ENCODE measurements around the gene PLPPR3. TPM values are rescaled to one million over a fixed set of nuclear protein-coding genes. Genes with fewer than 3 reads are reported as not detected.

PLPPR3 gene
- total RNA-seq, 1 donor from 2014 or later, result 46.3 TPM

DNA sequence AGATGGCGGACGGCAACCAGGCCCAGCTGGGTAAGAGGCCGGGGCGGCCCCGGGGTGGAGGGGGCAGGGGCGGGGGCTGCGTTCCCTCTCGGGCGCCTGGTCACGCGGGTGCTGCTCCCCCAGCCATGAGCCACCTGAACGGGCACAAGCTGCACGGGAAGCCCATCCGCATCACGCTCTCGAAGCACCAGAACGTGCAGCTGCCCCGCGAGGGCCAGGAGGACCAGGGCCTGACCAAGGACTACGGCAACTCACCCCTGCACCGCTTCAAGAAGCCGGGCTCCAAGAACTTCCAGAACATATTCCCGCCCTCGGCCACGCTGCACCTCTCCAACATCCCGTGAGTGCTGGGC, 13.4 kb downstream of the PLPPR3 start:
- no peak for DNase-seq (ENCODE audit: low read depth, low spot score)

DNA sequence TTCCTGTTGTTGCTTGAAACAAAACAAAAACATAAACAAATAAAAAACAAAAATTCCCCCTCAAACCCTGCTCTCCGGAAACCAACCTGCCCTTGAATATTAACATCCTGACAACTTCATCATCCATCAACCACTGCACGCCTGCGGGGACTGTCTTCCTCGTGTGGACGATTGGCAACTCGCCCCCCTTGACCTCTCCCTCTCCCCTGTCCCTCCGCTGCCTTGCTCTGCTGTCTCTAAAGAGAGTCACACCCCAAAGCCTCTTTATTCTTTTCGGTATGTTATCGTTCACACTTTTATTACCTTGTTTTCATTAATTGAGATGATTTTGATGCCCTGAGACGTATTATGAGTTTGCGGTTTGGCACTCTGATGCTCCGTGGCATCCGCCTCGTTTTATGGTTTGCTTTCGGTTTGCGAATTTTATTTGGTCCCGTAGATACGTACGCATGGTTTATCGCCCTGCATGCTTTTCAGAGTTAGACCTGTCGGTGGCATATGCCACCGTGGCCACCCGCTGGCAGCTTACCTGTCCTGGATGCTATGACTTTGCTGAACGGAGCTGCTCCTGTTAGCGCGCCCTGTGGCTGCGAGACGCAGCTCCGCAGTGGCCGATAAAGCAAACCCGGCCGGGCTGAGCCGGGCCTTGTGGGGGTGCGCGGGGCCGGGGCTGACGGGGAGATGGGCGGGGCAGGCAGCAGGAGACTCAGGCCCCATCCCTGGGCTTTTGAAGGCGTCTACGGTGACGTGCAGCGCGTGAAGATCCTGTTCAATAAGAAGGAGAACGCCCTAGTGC, 13.9 kb downstream of the PLPPR3 start:
- Mint-ChIP-seq H3K27me3 (ENCODE audit: low read depth) (peaks cover 13% of the 10 kb centered on the region), H3K4me3 (peak overlapping the region; percentile 75), H3K36me3 (ENCODE audit: low read depth) (peaks cover 29% of the 10 kb centered on the region), H3K27ac (ENCODE audit: unreplicated experiment) (no peak overlapping the region), H3K9me3 (no peaks in the 10 kb centered on the region), H3K4me1 (peaks cover 7% of the 10 kb centered on the region)
- no peak for DNase-seq (ENCODE audit: low read depth, low spot score)
- TF ChIP-seq, protein P1, sequence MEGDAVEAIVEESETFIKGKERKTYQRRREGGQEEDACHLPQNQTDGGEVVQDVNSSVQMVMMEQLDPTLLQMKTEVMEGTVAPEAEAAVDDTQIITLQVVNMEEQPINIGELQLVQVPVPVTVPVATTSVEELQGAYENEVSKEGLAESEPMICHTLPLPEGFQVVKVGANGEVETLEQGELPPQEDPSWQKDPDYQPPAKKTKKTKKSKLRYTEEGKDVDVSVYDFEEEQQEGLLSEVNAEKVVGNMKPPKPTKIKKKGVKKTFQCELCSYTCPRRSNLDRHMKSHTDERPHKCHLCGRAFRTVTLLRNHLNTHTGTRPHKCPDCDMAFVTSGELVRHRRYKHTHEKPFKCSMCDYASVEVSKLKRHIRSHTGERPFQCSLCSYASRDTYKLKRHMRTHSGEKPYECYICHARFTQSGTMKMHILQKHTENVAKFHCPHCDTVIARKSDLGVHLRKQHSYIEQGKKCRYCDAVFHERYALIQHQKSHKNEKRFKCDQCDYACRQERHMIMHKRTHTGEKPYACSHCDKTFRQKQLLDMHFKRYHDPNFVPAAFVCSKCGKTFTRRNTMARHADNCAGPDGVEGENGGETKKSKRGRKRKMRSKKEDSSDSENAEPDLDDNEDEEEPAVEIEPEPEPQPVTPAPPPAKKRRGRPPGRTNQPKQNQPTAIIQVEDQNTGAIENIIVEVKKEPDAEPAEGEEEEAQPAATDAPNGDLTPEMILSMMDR (conservative IDR thresholded peaks at IDR 0.05), result no peak

More for the DNA sequence above, 13.4 kb downstream of the PLPPR3 start:
- H3K9me3 Mint-ChIP-seq, result no peaks in the 10 kb centered on the region
- H3K27me3 Mint-ChIP-seq (ENCODE audit: low read depth), result peaks cover 12% of the 10 kb centered on the region
- H3K4me3 Mint-ChIP-seq, result no peak overlapping the region
- TF ChIP-seq, protein P1 (conservative IDR thresholded peaks at IDR 0.05), result no peak
- peaks cover 28% of the 10 kb centered on the region for H3K36me3 Mint-ChIP-seq (ENCODE audit: low read depth)
- no peak overlapping the region for H3K27ac Mint-ChIP-seq (ENCODE audit: unreplicated experiment)
- peaks cover 7% of the 10 kb centered on the region for H3K4me1 Mint-ChIP-seq

DNA sequence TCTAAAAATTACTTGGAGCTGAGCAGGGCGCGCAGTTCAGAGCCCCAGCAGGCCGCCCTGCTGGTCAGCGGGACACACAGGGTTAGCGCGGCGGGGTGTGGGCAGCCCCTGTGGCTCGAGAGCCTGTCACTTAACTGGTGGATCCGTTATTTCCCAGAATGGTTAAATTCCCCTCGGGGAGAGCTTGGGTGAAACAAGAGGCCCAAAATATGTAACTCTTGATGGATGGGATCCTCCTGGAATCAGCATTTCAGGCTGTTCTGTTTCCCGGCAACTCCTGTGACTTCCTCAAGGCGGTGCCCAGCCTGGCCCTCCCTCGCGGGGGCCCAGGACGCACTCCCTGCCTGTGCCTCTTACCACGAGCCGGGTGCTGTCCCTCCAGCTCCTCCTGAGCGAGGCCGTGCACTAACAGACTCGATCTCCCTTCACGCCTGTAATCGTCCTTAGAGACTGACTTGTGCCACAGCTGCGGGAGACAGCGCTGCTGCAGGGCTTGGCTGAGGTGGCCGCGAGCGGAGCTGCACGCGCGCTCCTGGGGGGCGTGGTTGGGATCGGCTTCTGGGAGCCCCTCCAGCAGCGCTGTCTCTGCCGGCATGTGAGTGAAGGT, 14.8 kb downstream of the PLPPR3 start:
- Mint-ChIP-seq H3K36me3 (ENCODE audit: low read depth) (peaks cover 32% of the 10 kb centered on the region), H3K4me3 (peak overlapping the region; percentile 77), H3K27me3 (ENCODE audit: low read depth) (peaks cover 17% of the 10 kb centered on the region), H3K27ac (ENCODE audit: unreplicated experiment) (no peak overlapping the region), H3K9me3 (no peaks in the 10 kb centered on the region), H3K4me1 (peaks cover 16% of the 10 kb centered on the region)
- TF ChIP-seq, protein P1 (conservative IDR thresholded peaks at IDR 0.05), result no peak
- no peak for DNase-seq (ENCODE audit: low read depth, low spot score)

DNA sequence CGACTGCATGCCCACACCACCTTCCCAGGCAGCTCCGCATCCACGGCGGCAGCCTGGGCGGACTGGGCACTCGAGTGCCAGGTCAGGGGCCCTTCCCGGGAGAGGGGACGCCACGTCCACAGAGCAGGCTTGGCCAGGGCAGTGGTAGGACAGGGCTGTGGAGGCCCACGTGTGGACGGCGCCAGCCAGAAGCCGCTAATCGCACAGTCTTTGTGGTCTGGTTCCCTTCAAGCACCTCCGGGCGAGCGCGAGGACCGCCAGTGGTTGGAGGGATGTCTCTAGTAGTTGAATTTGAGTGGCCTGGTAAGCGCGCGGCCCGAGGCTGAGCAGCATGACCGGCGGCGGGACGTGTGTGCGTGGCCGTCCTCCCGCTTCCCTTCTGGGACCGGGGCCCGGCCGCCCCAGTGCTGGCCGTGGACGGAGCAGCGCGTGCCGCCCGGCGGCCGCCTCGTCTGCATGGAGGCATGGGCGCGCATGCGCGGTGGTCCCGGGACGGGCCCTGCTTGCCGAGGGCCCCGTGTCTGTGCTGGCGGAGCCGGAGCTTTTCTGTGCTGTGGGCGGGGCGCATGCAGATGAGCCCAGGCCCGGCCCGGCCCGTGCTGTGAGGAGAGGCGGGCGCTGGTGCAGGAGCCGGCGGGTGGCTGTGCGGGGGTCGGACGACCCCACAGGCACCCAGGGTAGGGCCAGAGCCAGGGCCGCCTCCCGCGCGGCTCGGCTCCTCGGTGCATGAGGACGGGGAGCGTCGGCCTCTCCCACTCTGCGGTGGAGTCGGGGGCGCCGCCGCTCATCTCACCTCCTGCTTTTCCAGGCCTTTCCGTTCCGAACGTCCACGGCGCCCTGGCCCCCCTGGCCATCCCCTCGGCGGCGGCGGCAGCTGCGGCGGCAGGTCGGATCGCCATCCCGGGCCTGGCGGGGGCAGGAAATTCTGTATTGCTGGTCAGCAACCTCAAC, 15.9 kb downstream of the PLPPR3 start:
- DNase-seq (ENCODE audit: low read depth, low spot score), result no peak
- no peak overlapping the region for H3K27ac Mint-ChIP-seq (ENCODE audit: unreplicated experiment)
- TF ChIP-seq, protein P1 (conservative IDR thresholded peaks at IDR 0.05), result no peak
- H3K36me3 Mint-ChIP-seq (ENCODE audit: low read depth), result peaks cover 25% of the 10 kb centered on the region
- peaks cover 12% of the 10 kb centered on the region for H3K27me3 Mint-ChIP-seq (ENCODE audit: low read depth)
- no peaks in the 10 kb centered on the region for H3K9me3 Mint-ChIP-seq
- H3K4me3 Mint-ChIP-seq, result peak overlapping the region; percentile 56
- H3K4me1 Mint-ChIP-seq, result peaks cover 19% of the 10 kb centered on the region

DNA sequence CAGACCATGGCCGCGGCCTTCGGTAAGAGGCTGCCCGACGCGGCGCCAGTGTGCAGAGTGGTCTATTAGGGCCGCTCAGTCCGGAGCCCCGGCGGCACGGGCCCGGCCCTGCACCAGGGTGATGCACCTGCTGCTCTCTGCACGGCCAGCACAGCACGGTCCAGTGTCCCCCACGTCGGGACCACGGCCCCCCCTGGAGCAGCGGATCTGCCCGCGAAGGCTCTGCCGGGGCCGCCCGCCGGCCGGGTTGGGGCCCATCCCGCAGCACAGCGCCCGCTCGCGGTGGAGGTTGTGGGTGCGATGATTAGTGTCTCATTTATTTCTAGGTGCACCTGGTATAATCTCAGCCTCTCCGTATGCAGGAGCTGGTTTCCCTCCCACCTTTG, 16.6 kb downstream of the PLPPR3 start:
- H3K9me3 Mint-ChIP-seq, result no peaks in the 10 kb centered on the region
- DNase-seq (ENCODE audit: low read depth, low spot score), result no peak

More for the DNA sequence above, 16.6 kb downstream of the PLPPR3 start:
- Mint-ChIP-seq H3K36me3 (ENCODE audit: low read depth) (peaks cover 27% of the 10 kb centered on the region), H3K27me3 (ENCODE audit: low read depth) (peaks cover 12% of the 10 kb centered on the region), H3K4me3 (peak overlapping the region; percentile 56), H3K4me1 (peaks cover 25% of the 10 kb centered on the region), H3K27ac (ENCODE audit: unreplicated experiment) (no peak overlapping the region)
- TF ChIP-seq, protein P1 (conservative IDR thresholded peaks at IDR 0.05), result no peak

Measured in neural crest cell (in vitro differentiated cells).